HG03066 (cell line): ENCODE measurements around the gene ETS2.

ENCODE experiments used
- ATAC-seq: cut with Tn5 transposase; IDR thresholded peaks from one replicate; pipeline ENCODE4 v1.9.1; 2021; ENCODE audit warnings: low read depth; ENCODE audit not compliant: unreplicated experiment

ETS2 gene

GRCh38 chr21:38852278-38852677 lies 46.5 kb downstream of the ETS2 start:
- ATAC-seq, result no peak

- ATAC-seq, result no peak
Observed at GRCh38 chr21:38852708-38853107, 47.0 kb downstream of the ETS2 start.

DNA sequence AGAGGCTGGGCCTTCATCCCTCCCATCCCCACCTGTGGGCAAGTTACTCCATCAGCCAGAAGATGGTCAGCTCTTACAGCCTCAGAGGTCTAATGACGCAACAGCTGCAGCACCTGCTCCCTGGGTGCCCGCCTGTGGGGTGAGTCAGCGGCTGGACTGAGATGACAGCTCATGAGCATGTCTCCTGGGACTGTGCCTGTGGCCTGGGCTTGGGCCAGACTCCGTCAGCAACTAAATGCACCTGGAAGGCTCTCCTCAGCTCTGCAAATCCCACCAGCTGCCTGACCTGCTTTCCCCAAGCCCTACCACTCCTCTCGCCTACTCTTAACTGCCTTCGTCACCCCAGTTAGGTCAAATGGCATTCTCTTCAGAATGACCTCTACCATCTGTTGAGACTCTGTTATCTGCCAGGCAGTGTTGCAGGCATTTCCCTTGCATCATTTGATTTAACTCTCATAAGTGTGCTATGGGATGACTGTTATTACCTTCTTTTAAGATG lies 47.7 kb downstream of the ETS2 start:
- ATAC-seq, result peak; percentile 75

DNA sequence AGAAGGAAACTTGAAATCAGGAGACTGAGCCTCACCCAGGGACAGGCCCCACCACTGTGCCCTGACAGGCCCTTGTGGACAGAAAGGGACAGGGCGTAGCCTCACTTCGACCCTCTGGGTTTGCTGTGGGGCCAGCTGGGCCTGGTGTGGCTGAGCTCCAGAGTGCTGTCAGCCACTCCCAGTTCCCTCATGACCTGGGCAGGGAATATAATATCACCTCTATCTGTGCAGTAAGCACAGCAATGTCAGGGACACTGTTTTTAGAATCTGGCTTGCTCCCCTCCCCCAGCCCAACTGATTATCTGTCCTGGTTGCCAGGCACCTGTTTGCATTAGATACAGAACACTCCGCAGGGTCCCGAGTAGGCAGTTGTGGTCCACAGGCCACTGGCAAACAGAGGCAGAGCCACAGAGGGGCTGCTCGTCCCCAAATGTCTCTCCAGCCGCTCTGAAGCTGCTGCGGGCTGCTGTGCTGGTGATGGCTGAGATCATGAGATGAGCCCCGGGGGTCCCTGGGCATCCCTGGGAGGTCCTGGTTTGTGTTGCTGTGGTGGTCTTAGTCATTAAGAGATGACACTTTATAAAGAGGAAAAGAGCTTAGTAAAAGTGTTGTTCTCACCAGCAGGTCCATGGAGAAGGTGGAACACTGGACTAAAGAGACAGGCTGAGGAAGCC lies 51.6 kb downstream of the ETS2 start:
- ATAC-seq, result no peak

DNA sequence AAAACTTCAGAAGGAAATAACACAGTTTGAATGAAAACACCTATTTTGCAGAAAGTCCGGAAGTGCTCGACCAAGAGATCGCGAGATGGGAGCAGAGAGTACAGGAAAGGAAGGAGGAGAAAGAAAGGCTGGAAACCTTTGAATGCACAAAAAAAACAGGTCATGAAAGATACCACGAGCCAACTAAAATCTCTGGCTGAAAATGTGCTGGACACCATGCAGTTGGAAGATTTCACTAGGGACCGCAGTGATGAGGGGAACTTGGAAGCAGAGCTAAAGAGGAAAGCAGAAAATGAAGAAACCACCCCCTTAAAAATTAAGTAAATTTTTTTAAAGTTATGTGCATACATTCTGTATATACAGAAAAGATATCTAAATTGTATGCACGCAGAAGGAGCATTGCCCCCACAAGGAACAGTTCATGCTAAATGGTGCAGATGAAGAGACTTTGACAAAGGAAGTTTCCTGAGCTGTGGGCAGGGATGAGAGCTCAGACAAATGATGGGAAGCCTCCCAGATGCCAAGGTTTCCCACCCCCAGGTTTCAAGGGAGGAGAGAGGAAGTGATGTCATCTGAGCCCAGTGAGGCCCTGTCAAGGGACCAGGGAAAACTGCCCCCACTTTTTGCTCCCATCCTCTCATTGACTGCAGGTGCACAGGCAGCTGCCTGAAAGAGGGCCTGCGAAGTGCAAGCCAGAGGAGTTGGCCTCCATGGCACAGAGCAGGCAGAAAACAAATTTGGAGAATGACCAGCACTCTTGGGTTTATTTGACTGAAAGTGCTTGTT lies 52.5 kb downstream of the ETS2 start:
- ATAC-seq, result no peak

- no peak for ATAC-seq
Observed at GRCh38 chr21:38858812-38859205, 53.1 kb downstream of the ETS2 start.

- no peak for ATAC-seq
Observed at GRCh38 chr21:38859852-38860251, 54.1 kb downstream of the ETS2 start.

- no peak for ATAC-seq
Observed at GRCh38 chr21:38861056-38861455, 55.3 kb downstream of the ETS2 start.

GRCh38 chr21:38861989-38862683 lies 56.4 kb downstream of the ETS2 start:
- ATAC-seq, result peak; percentile 82

DNA sequence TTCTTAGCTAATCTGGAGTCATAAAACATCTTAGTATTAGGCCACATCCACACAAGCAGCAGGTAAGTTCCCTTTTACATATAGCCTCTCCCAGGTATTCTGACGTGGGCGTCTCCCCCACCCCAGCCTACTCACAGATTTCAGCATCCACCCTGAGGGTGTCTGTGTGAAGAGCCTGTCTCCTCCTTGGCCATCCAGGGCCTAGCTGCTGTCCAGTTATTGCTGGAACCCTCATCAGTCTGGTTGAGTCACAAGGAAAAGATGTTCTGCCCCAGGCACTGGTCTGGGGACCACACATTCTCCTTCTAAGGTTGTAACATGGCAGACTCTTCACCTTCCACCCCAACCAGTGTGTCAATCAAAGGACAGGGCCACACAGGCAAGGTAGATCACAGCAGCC lies 57.6 kb downstream of the ETS2 start:
- no peak for ATAC-seq

GRCh38 chr21:38863843-38864363 lies 58.2 kb downstream of the ETS2 start:
- no peak for ATAC-seq

DNA sequence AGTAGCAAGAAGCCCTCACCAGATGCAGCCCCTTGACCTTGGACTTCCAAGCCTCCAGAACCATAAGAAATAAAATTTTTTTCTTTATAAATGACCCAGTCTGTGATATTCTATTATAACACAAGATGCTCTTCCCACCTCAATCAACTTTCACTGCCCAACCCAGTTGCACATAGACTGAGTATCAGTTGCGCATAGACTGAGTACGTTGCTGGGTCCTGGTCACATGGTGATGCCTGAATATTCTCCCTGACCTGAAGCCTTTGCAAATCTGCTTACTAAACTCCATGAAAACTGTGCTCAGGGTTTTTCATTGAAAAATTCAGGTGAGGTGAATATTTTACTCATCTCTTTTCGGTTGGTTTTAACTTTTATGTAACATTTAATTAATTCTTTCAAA lies 59.2 kb downstream of the ETS2 start:
- no peak for ATAC-seq

- no peak for ATAC-seq
Observed at GRCh38 chr21:38869196-38869595, 63.5 kb downstream of the ETS2 start.

GRCh38 chr21:38869946-38870345 lies 64.2 kb downstream of the ETS2 start:
- no peak for ATAC-seq
